GM23338 (cell line): ENCODE results near the gene FUT8. TPM values are rescaled to one million over a fixed set of nuclear protein-coding genes. Genes with fewer than 3 reads are reported as not detected.

ENCODE experiments used
- ATAC-seq: fragments of 200-7000 bp; cut with Tn5 transposase; 3 replicates; pipeline ENCODE4 v1.9.1; 2020
- DNase-seq: peaks from one replicate; pipeline ENCODE4 v3.0.0-alpha.2; 2015; ENCODE audit warnings: low spot score
- H2AFZ ChIP-seq: fragments of 200-600 bp; sonication (generic); 2 replicates; pipeline ENCODE4 v1.8.0; 2016; ENCODE audit warnings: antibody characterized with exemption, mild to moderate bottlenecking, moderate library complexity
- H3F3A ChIP-seq: fragments of 200-600 bp; sonication (generic); replicated peaks from 2 replicates; pipeline ENCODE4 v1.8.0; 2017; ENCODE audit warnings: antibody characterized with exemption, mixed run types, low read depth
- H3K27ac ChIP-seq: fragments of 200-600 bp; sonication (generic); 2 replicates; pipeline ENCODE4 v1.6.1; 2016; ENCODE audit warnings: low read depth
- H3K27me3 ChIP-seq: fragments of 200-600 bp; sonication (generic); 2 replicates; pipeline ENCODE4 v1.8.0; 2016; ENCODE audit warnings: mild to moderate bottlenecking, mixed run types, moderate library complexity; ENCODE audit not compliant: insufficient read depth
- H3K36me3 ChIP-seq: fragments of 200-600 bp; sonication (generic); 2 replicates; pipeline ENCODE4 v1.8.0; 2016; ENCODE audit warnings: mild to moderate bottlenecking; ENCODE audit not compliant: insufficient read depth
- H3K4me1 ChIP-seq: fragments of 200-600 bp; sonication (generic); 2 replicates; pipeline ENCODE4 v1.8.0; 2016; ENCODE audit warnings: mild to moderate bottlenecking, moderate library complexity; ENCODE audit not compliant: insufficient read depth
- H3K4me2 ChIP-seq: fragments of 200-600 bp; sonication (generic); 2 replicates; pipeline ENCODE4 v1.7.1; 2017; ENCODE audit warnings: mixed run types
- H3K4me3 ChIP-seq: fragments of 200-600 bp; sonication (generic); 2 replicates; pipeline ENCODE4 v1.6.1; 2016; ENCODE audit warnings: mixed run types
- H3K79me2 ChIP-seq: fragments of 200-600 bp; sonication (generic); replicated peaks from 2 replicates; pipeline ENCODE4 v1.8.0; 2017; ENCODE audit warnings: mild to moderate bottlenecking; ENCODE audit not compliant: insufficient read depth
- H3K9me2 ChIP-seq: fragments of 200-600 bp; sonication (generic); 2 replicates; pipeline ENCODE4 v1.8.0; 2017; ENCODE audit not compliant: insufficient read depth
- H4K20me1 ChIP-seq: fragments of 200-600 bp; sonication (generic); replicated peaks from 2 replicates; pipeline ENCODE4 v1.8.0; 2017; ENCODE audit warnings: mild to moderate bottlenecking; ENCODE audit not compliant: insufficient read depth
- H3K27ac Mint-ChIP-seq: 2 replicates; pipeline ENCODE4 v1.8.0; 2020; ENCODE audit warnings: inconsistent platforms, mild to moderate bottlenecking, moderate library complexity, mixed read lengths
- H3K27me3 Mint-ChIP-seq: 3 replicates; pipeline ENCODE4 v1.8.0; 2022; ENCODE audit warnings: low read depth, mild to moderate bottlenecking, moderate library complexity, mixed read lengths, inconsistent platforms; ENCODE audit not compliant: insufficient read depth, poor library complexity
- H3K36me3 Mint-ChIP-seq: 3 replicates; pipeline ENCODE4 v1.8.0; 2021; ENCODE audit warnings: low read depth, mild to moderate bottlenecking, inconsistent platforms, moderate library complexity, mixed read lengths
- H3K4me1 Mint-ChIP-seq: 3 replicates; pipeline ENCODE4 v1.8.0; 2020; ENCODE audit warnings: mild to moderate bottlenecking, inconsistent platforms, mixed read lengths
- H3K4me3 Mint-ChIP-seq: 3 replicates; pipeline ENCODE4 v1.8.0; 2021; ENCODE audit warnings: moderate library complexity, mild to moderate bottlenecking, inconsistent platforms, mixed read lengths
- H3K9me3 Mint-ChIP-seq: 3 replicates; pipeline ENCODE4 v1.8.0; 2020; ENCODE audit warnings: moderate library complexity, mild to moderate bottlenecking, inconsistent platforms, mixed read lengths
- JUNB ChIP-seq: IDR thresholded peaks from one replicate; pipeline ENCODE4 v1.6.1; 2016; ENCODE audit warnings: antibody characterized with exemption; ENCODE audit not compliant: unreplicated experiment
- ZNF114 ChIP-seq: fragments of 250-450 bp; sonication (Bioruptor Pico); IDR thresholded peaks from 2 replicates; pipeline ENCODE4 v1.5.0; 2020; ENCODE audit warnings: mild to moderate bottlenecking, moderate library complexity
- polyA plus RNA-seq: library from polyadenylated mRNA; unstranded; fragments of >200 nt; fragmentation: Nextera tagmentation; extraction: Ambion mirVana; gene quantifications from 2 replicates; pipeline ENCODE4 v1.2.1, GENCODE V29; 2016
- total RNA-seq: library from RNA; depleted of rRNA; stranded (reverse); fragments of >200 nt; shearing (Covaris generic); gene quantifications from 2 replicates; pipeline ENCODE4 v1.2.3, GENCODE V29; 2014
- TF ChIP-seq, protein P1 (sequence below): fragments of 250-450 bp; sonication (Bioruptor Pico); IDR thresholded peaks from 2 replicates; pipeline ENCODE4 v1.5.0; 2020; ENCODE audit warnings: mild to moderate bottlenecking, moderate library complexity
- TF ChIP-seq, protein P2 (sequence below): IDR thresholded peaks from one replicate; pipeline ENCODE4 v1.6.1; 2018; ENCODE audit warnings: antibody characterized with exemption; ENCODE audit not compliant: unreplicated experiment

FUT8 gene
- total and polyA plus RNA-seq, 2 experiments from 2014 or later = 8.2 to 23.2 TPM

DNA sequence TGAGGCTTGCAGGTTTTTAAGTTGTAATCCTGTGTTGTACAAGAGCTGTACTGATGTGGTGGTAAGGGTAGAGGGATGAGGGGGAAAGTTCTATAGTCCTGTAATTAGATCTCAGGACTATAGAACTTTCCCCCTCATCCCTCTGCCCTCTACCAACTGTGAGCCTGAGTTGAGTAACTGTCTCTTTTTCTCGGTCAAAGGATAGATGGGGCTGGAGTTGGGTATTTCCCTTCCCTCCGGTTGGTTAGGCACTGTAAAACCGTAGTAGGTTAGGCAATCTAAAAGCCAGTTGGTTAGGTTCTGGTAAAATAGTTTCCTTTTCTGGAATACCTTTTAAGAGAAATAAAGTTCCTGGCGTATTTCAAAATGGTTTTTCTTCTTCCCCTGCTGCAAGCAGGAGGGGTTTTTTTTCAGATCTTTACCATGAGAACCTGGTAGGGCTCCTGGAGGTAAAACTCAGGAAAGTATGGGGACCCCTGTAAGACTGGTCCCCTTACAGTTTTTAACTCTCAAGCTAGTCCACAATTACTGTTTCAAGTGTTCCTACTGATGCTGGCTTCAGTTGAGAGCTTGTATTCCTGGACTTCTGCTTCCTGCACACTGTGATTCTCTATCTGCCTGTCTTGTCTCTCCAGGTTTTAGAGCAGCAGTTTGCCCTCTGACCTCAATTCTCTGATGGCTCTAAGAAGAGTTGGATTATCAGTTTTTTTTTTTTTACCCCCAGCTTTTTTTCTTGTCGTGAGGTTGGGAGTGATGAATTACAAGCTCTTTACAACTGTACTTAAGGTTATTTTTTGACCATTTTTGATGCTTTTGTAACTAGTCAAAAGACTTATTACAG, 58.7 kb downstream of the FUT8 start (continued):
- TF ChIP-seq, protein P1, sequence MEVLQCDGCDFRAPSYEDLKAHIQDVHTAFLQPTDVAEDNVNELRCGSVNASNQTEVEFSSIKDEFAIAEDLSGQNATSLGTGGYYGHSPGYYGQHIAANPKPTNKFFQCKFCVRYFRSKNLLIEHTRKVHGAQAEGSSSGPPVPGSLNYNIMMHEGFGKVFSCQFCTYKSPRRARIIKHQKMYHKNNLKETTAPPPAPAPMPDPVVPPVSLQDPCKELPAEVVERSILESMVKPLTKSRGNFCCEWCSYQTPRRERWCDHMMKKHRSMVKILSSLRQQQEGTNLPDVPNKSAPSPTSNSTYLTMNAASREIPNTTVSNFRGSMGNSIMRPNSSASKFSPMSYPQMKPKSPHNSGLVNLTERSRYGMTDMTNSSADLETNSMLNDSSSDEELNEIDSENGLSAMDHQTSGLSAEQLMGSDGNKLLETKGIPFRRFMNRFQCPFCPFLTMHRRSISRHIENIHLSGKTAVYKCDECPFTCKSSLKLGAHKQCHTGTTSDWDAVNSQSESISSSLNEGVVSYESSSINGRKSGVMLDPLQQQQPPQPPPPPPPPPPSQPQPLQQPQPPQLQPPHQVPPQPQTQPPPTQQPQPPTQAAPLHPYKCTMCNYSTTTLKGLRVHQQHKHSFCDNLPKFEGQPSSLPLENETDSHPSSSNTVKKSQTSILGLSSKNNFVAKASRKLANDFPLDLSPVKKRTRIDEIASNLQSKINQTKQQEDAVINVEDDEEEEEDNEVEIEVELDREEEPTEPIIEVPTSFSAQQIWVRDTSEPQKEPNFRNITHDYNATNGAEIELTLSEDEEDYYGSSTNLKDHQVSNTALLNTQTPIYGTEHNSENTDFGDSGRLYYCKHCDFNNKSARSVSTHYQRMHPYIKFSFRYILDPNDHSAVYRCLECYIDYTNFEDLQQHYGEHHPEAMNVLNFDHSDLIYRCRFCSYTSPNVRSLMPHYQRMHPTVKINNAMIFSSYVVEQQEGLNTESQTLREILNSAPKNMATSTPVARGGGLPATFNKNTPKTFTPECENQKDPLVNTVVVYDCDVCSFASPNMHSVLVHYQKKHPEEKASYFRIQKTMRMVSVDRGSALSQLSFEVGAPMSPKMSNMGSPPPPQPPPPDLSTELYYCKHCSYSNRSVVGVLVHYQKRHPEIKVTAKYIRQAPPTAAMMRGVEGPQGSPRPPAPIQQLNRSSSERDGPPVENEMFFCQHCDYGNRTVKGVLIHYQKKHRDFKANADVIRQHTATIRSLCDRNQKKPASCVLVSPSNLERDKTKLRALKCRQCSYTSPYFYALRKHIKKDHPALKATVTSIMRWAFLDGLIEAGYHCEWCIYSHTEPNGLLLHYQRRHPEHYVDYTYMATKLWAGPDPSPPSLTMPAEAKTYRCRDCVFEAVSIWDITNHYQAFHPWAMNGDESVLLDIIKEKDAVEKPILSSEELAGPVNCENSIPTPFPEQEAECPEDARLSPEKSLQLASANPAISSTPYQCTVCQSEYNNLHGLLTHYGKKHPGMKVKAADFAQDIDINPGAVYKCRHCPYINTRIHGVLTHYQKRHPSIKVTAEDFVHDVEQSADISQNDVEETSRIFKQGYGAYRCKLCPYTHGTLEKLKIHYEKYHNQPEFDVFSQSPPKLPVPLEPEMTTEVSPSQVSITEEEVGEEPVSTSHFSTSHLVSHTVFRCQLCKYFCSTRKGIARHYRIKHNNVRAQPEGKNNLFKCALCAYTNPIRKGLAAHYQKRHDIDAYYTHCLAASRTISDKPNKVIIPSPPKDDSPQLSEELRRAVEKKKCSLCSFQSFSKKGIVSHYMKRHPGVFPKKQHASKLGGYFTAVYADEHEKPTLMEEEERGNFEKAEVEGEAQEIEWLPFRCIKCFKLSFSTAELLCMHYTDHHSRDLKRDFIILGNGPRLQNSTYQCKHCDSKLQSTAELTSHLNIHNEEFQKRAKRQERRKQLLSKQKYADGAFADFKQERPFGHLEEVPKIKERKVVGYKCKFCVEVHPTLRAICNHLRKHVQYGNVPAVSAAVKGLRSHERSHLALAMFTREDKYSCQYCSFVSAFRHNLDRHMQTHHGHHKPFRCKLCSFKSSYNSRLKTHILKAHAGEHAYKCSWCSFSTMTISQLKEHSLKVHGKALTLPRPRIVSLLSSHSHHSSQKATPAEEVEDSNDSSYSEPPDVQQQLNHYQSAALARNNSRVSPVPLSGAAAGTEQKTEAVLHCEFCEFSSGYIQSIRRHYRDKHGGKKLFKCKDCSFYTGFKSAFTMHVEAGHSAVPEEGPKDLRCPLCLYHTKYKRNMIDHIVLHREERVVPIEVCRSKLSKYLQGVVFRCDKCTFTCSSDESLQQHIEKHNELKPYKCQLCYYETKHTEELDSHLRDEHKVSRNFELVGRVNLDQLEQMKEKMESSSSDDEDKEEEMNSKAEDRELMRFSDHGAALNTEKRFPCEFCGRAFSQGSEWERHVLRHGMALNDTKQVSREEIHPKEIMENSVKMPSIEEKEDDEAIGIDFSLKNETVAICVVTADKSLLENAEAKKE (CRISPR knock-in tag) = no peak

- peak; percentile 75 for DNase-seq
- H3K27ac ChIP-seq = no peak overlapping the region
- H3K4me3 ChIP-seq = no peak overlapping the region
- H3K27me3 Mint-ChIP-seq = peaks cover 6% of the 10 kb centered on the region
- peak overlapping the region; percentile 85 for H3K27ac Mint-ChIP-seq
- no peak overlapping the region for H2AFZ ChIP-seq
- no peaks in the 10 kb centered on the region for H3K9me3 Mint-ChIP-seq
- H3K36me3 ChIP-seq = no peaks in the 10 kb centered on the region
- H4K20me1 ChIP-seq = no peaks in the 10 kb centered on the region
- H3K9me2 ChIP-seq = no peaks in the 10 kb centered on the region
- H3K4me1 Mint-ChIP-seq = peaks cover 51% of the 10 kb centered on the region
- H3K79me2 ChIP-seq = no peaks in the 10 kb centered on the region; the same call in 1 of the 2 replicates
- no peak overlapping the region for H3K4me3 Mint-ChIP-seq
- peak; percentile 64 for ATAC-seq
- peaks cover 43% of the 10 kb centered on the region for H3K4me1 ChIP-seq
- H3K27me3 ChIP-seq = no peaks in the 10 kb centered on the region
- no peaks in the 10 kb centered on the region for H3F3A ChIP-seq
- H3K36me3 Mint-ChIP-seq = no peaks in the 10 kb centered on the region; the same call in 2 of the 3 replicates
- H3K4me2 ChIP-seq = no peak overlapping the region
- TF ChIP-seq JUNB (no peak), ZNF114 (CRISPR knock-in tag) (no peak)
- TF ChIP-seq, protein P1 (CRISPR knock-in tag) = no peak
- TF ChIP-seq, protein P2, sequence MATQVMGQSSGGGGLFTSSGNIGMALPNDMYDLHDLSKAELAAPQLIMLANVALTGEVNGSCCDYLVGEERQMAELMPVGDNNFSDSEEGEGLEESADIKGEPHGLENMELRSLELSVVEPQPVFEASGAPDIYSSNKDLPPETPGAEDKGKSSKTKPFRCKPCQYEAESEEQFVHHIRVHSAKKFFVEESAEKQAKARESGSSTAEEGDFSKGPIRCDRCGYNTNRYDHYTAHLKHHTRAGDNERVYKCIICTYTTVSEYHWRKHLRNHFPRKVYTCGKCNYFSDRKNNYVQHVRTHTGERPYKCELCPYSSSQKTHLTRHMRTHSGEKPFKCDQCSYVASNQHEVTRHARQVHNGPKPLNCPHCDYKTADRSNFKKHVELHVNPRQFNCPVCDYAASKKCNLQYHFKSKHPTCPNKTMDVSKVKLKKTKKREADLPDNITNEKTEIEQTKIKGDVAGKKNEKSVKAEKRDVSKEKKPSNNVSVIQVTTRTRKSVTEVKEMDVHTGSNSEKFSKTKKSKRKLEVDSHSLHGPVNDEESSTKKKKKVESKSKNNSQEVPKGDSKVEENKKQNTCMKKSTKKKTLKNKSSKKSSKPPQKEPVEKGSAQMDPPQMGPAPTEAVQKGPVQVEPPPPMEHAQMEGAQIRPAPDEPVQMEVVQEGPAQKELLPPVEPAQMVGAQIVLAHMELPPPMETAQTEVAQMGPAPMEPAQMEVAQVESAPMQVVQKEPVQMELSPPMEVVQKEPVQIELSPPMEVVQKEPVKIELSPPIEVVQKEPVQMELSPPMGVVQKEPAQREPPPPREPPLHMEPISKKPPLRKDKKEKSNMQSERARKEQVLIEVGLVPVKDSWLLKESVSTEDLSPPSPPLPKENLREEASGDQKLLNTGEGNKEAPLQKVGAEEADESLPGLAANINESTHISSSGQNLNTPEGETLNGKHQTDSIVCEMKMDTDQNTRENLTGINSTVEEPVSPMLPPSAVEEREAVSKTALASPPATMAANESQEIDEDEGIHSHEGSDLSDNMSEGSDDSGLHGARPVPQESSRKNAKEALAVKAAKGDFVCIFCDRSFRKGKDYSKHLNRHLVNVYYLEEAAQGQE = no peak
Measured at GRCh38 chr14:65472189-65472588, 59.7 kb downstream of the FUT8 start.
